Measurements from ENCODE around the gene PPFIA1. TPM values are rescaled to one million over a fixed set of nuclear protein-coding genes. Genes with fewer than 3 reads are reported as not detected.

Gene PPFIA1
- total RNA-seq, 4 donors from 2014 or later: 34.9 to 141 (median 69.7) TPM

GRCh38 chr11:70298243-70298915 is 27.9 kb downstream of the PPFIA1 start:
- DNase-seq (ENCODE audit: low spot score in 2 of 2): peak in 1 of 2 donors; percentile 26
- TF ChIP-seq EP300 (IDR thresholded peaks at IDR 0.05) (no peak), POLR2AphosphoS5 (IDR thresholded peaks at IDR 0.05) (no peak), CTCF (IDR thresholded peaks at IDR 0.05) (no peak), POLR2A (IDR thresholded peaks at IDR 0.05) (no peak)
- WGBS: 83% methylated on average over 5 of the region's 5 CpGs
- Histone ChIP-seq H3K9me3 (no peaks in the 10 kb centered on the region), H3K4me1 (peaks cover 9% of the 10 kb centered on the region), H3K27ac (no peak overlapping the region), H3K27me3 (no peaks in the 10 kb centered on the region), H3K36me3 (peaks cover 16% of the 10 kb centered on the region), H3K4me3 (no peak overlapping the region)

- Histone ChIP-seq H3K36me3 (peaks cover 10% of the 10 kb centered on the region), H3K27ac (no peak overlapping the region), H3K4me3 (no peak overlapping the region), H3K4me1 (peaks cover 17% of the 10 kb centered on the region), H3K27me3 (no peaks in the 10 kb centered on the region), H3K9me3 (no peaks in the 10 kb centered on the region)
- DNase-seq (ENCODE audit: low spot score in 2 of 2): peak in 1 of 2 donors; percentile 43
- no peak for TF ChIP-seq CTCF (IDR thresholded peaks at IDR 0.05)
- WGBS: 97% methylated on average over 11 of the region's 11 CpGs
Measured at GRCh38 chr11:70299636-70300035, 29.1 kb downstream of the PPFIA1 start.

- 94% methylated on average over 2 of the region's 2 CpGs for WGBS
- Histone ChIP-seq H3K36me3 (peaks cover 10% of the 10 kb centered on the region), H3K4me1 (peaks cover 17% of the 10 kb centered on the region), H3K9me3 (no peaks in the 10 kb centered on the region), H3K27ac (no peak overlapping the region), H3K4me3 (no peak overlapping the region), H3K27me3 (no peaks in the 10 kb centered on the region)
- TF ChIP-seq EP300 (IDR thresholded peaks at IDR 0.05) (no peak), CTCF (IDR thresholded peaks at IDR 0.05) (no peak), POLR2AphosphoS5 (IDR thresholded peaks at IDR 0.05) (no peak), POLR2A (IDR thresholded peaks at IDR 0.05) (no peak)
- no peak for DNase-seq (ENCODE audit: low spot score in 2 of 2)
Measured at GRCh38 chr11:70301191-70301590, 30.7 kb downstream of the PPFIA1 start.

GRCh38 chr11:70301721-70302418 is 31.4 kb downstream of the PPFIA1 start:
- Histone ChIP-seq H3K9me3 (no peaks in the 10 kb centered on the region), H3K36me3 (peaks cover 10% of the 10 kb centered on the region), H3K4me3 (no peak overlapping the region), H3K27me3 (no peaks in the 10 kb centered on the region), H3K4me1 (peaks cover 17% of the 10 kb centered on the region), H3K27ac (no peak overlapping the region)
- peak in 1 of 2 donors; percentile 38 for DNase-seq (ENCODE audit: low spot score in 2 of 2)
- TF ChIP-seq POLR2AphosphoS5 (IDR thresholded peaks at IDR 0.05) (no peak), CTCF (IDR thresholded peaks at IDR 0.05) (no peak), POLR2A (IDR thresholded peaks at IDR 0.05) (no peak), EP300 (IDR thresholded peaks at IDR 0.05) (no peak)
- 91% methylated on average over 13 of the region's 13 CpGs for WGBS

GRCh38 chr11:70302419-70302752 is 31.9 kb downstream of the PPFIA1 start:
- 81% methylated on average over 7 of the region's 7 CpGs for WGBS
- DNase-seq (ENCODE audit: low spot score in 2 of 2): no peak
- Histone ChIP-seq H3K36me3 (peaks cover 10% of the 10 kb centered on the region), H3K27ac (no peak overlapping the region), H3K4me1 (peaks cover 17% of the 10 kb centered on the region), H3K4me3 (no peak overlapping the region), H3K27me3 (no peaks in the 10 kb centered on the region), H3K9me3 (no peaks in the 10 kb centered on the region)
- TF ChIP-seq CTCF (IDR thresholded peaks at IDR 0.05) (no peak), POLR2A (IDR thresholded peaks at IDR 0.05) (no peak), EP300 (IDR thresholded peaks at IDR 0.05) (no peak), POLR2AphosphoS5 (IDR thresholded peaks at IDR 0.05) (no peak)
